ENCODE results near the gene SLC16A2.

SLC16A2 gene

GRCh38 chrX:74579597-74580198 lies 158.4 kb downstream of the SLC16A2 start:
- no peaks in the 10 kb centered on the region for H3K27me3 ChIP-seq (ENCODE audit: insufficient read depth, low read length, poor library complexity, severe bottlenecking)
- H3K9me2 ChIP-seq (replicated peaks; ENCODE audit: low read depth, low read length): no peaks in the 10 kb centered on the region
- H3F3A ChIP-seq (ENCODE audit: low read depth): no peaks in the 10 kb centered on the region
- no peak overlapping the region for H2AFZ ChIP-seq (ENCODE audit: low read length)
- H3K36me3 ChIP-seq (ENCODE audit: insufficient read depth, low read length): no peaks in the 10 kb centered on the region
- TF ChIP-seq EZH2phosphoT487 (IDR thresholded peaks at IDR 0.05; ENCODE audit: borderline replicate concordance): no peak
- no peak for TF ChIP-seq CTCF (conservative IDR thresholded peaks at IDR 0.05; ENCODE audit: low read length)
- no peaks in the 10 kb centered on the region for H4K20me1 ChIP-seq (ENCODE audit: insufficient read depth, low read length, poor library complexity, severe bottlenecking)
- H3K4me3 ChIP-seq (ENCODE audit: low read length, poor library complexity, severe bottlenecking): no peak overlapping the region
- no peaks in the 10 kb centered on the region for H3K79me2 ChIP-seq (ENCODE audit: insufficient read depth, low read length)
- no peaks in the 10 kb centered on the region for H3K4me1 ChIP-seq (ENCODE audit: insufficient read depth, low read length, poor library complexity, severe bottlenecking)
- H3K9ac ChIP-seq (ENCODE audit: low read depth, low read length, poor library complexity, severe bottlenecking): no peak overlapping the region
- H3K9me3 ChIP-seq (ENCODE audit: insufficient read depth, low read depth, low read length): no peaks in the 10 kb centered on the region
- H3K4me2 ChIP-seq (ENCODE audit: low read depth, low read length, poor library complexity, severe bottlenecking): no peak overlapping the region

All from Loucy (cell line).